ENCODE data around the gene HOXB4.

DNA sequence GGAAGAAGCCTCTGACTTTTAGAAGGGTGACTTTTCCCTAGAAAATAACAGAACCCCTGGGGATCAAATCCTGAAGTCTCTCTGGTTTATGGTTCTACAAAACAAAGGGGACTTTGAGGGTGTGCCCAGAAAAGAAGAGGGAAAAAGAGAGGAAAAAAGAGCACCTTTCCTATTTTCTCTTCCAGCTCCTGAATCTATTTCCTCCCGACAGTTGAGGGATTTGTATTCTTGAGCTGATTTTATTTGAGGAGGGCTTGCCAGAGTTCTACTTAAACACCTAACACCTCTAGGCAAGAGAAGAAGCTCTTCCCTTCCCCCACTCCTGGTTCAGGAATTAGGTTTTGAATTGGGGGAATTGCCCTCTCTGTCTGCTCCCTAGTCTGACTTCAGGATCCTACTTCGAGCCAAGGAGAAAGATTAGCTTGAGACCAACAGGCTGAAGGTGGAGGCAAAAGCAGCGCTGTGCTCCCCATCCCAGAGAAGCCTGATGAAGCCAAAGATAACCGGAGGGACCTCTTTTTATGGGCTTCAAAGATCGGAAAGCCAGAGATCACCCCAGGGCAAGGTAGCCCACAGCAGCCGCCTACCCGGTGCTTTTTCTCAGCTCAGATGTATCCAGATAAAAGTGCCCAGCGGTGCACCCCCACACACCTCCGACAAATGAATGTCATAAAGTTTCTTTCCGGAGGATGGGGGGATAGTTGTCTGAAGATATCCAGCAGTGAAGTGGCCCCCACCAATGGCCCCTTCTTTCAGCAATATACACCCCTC, 11.1 kb upstream of the HOXB4 start:
- no peak for TF ChIP-seq POLR2A (IDR thresholded peaks at IDR 0.05; ENCODE audit: low read depth, low read length)
- TF ChIP-seq POLR2AphosphoS5 (IDR thresholded peaks at IDR 0.05; ENCODE audit: low read depth, low read length) = no peak
- no peak for TF ChIP-seq TAF1 (IDR thresholded peaks at IDR 0.05; ENCODE audit: borderline replicate concordance, low read depth, low read length)
